GM21786 (cell line): ENCODE measurements around the gene MT1X.

ENCODE experiments used
- ATAC-seq: cut with Tn5 transposase; IDR thresholded peaks from one replicate; pipeline ENCODE4 v1.9.1; 2021; ENCODE audit not compliant: unreplicated experiment

The MT1X gene

GRCh38 chr16:56681939-56682702 lies at the start of gene MT1X:
Gene MT1X, plus strand, starts transcription at chr16:56682470. Its CDS starts 71 bp downstream, at chr16:56682541.
- ATAC-seq = peak; percentile 97

DNA sequence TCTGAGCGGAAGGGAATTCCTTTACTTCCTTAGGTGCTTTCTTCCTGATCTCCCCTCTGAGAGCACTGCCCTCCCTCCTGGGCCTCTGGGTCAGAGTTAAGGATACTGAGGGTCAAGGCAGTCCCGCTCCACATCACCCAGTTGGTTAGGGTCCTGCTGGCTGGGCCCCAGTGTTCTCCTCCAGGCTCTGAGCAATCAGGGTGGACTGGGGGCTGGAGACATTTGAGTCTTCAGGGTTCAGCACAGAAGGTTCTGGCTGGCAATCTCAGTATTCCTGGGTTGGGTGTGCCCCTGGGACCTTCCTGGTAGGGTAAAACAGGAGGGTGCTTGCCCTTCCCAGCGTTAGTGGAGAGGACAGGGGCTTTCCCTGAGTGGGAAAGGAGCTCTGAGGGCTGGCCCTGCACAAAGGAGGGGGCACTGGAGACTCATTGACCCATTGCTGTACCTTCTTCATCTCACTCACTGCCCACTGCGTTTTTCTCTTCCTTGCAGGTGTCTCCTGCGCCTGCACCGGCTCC lies 49.4 kb upstream of the MT1X start:
- ATAC-seq = no peak

DNA sequence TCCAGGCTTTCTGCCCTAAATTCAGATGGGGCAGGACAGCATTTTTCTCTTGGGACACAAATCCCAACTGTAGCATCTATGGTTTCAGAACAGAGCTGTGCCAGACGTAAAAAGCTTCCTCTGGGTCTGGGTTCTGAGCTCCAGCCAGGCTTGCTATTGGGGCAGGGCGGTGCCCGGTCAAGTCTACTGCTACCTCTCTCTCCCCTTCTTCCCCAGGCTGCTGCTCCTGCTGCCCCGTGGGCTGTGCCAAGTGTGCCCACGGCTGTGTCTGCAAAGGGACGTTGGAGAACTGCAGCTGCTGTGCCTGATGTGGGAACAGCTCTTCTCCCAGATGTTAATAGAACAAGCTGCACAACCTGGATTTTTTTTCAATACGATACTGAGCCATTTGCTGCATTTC lies 48.7 kb upstream of the MT1X start:
- no peak for ATAC-seq

- ATAC-seq = no peak
Measured at GRCh38 chr16:56634715-56635440, 47.4 kb upstream of the MT1X start.

GRCh38 chr16:56635441-56635967 lies 46.8 kb upstream of the MT1X start:
- no peak for ATAC-seq

GRCh38 chr16:56636616-56637413 lies 45.5 kb upstream of the MT1X start:
- no peak for ATAC-seq

GRCh38 chr16:56637814-56638750 lies 44.2 kb upstream of the MT1X start, which contains the start of gene MT1A:
Gene MT1A, plus strand, starts transcription at chr16:56638666. Its CDS starts 73 bp downstream, at chr16:56638739.
- no peak for ATAC-seq

DNA sequence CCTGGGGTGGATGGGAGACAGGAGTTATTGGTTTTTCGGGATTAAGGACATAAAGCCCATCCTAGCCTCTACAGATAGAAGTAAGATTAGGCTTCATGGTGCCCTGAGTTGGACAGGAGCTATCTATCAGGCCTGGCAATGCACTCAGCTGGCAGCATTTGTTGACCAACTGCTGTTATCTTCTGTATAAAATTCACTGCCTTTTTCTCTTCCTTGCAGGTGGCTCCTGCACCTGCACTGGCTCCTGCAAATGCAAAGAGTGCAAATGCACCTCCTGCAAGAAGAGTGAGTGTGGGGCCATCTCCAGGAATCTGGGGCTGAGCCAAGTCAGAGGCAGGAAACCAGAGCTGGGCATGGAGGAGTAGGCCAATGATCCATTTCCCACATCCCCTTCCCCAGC lies 43.2 kb upstream of the MT1X start:
- ATAC-seq = no peak

DNA sequence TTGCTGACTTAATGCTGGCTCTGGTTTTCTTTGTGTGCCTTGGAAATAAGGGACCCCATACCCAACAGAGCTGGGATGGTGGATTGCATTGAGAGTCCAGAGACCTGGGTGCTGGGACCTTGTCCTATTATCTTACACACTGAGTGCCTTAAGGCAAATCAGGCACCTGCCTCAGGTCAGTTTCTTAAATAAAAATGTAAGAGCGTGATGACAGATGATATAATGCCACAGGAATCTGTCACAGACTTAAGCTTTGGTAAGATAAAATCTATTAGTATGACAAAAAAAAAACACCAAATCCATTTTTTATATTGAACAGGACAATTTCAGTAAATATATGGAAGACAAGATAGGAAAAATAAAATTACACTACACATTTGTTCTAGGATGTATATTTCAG lies 42.2 kb upstream of the MT1X start:
- ATAC-seq = no peak

GRCh38 chr16:56641166-56641565 lies 41.1 kb upstream of the MT1X start:
- ATAC-seq = no peak

- ATAC-seq = peak; percentile 76
Measured at GRCh38 chr16:56643080-56643778, 39.0 kb upstream of the MT1X start.

GRCh38 chr16:56643833-56644232 lies 38.4 kb upstream of the MT1X start:
- no peak for ATAC-seq

DNA sequence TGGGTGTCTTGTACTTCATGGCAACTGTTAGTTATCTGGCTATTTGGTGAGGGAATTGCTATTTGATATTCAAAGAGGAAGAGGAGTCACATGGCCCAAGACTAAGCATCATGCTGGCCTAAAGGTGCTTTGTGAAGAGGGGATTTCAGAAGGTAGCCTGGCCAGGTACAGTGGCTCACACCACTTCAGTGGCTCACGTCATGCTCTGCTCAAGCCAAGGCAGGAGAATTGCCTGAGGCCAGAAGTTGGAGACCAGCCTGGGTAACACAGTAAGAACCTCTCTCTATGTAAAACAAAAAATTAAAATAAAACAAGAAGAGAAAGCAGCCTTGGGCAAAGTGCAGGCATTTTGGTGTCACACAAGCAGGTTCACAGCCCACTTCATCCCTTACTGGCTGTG lies 37.0 kb upstream of the MT1X start:
- no peak for ATAC-seq

GRCh38 chr16:56645838-56646237 lies 36.4 kb upstream of the MT1X start:
- ATAC-seq = no peak

DNA sequence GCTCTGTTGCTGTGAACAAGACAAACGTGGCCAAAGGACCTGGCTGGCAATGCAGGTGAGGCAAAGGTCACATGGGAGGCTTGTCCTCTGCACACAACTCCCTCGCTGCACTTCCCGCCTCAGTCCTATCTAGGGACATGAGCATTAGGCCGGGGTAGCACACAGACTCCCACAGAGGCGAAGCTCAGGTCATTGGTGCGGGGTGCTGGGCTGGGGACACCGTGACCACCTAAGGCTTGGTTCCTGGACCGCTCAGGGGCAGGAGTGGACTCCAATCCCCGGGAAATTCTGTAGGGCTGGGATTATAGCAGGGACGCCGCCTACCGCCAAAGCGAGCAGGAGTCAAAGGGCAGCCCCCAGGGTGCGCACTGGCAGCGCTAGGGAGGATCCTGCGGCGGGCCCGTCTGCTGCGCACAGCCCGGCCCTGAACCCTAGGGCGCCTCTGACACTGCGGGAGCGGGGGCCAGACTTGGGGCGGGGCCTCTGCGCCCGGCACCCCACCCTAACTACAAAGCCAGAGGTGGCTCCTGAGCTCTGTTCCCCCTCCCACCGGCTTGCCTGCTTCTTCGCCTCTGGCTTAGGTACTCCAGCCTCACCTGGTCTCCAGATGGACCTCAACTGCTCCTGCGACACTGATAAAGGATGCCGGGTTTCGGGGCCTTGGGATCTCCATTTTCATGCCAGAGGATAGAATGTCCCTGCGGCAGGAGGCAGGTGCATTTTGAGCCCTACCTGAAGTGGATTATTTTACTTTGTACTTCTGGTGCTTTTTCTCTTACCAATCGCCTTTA lies 34.4 kb upstream of the MT1X start:
- ATAC-seq = no peak

DNA sequence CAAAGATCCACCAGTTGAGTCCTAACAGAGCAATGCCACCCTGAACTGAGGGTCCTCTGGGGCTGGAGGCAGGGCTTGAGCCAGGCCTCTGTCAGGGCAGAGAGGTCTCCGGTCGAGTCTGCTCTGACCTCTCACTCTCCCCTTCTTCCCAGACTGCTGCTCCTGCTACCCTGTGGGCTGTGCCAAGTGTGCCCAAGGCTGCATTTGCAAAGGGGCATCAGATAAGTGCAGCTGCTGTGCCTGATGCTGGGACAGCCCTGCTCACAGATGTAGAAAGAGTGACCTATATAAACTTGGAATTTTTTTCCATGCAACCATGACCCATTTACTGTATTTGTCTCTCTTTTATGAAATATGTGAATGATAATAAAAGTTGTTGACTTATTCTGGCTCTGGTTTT lies 33.0 kb upstream of the MT1X start:
- no peak for ATAC-seq

DNA sequence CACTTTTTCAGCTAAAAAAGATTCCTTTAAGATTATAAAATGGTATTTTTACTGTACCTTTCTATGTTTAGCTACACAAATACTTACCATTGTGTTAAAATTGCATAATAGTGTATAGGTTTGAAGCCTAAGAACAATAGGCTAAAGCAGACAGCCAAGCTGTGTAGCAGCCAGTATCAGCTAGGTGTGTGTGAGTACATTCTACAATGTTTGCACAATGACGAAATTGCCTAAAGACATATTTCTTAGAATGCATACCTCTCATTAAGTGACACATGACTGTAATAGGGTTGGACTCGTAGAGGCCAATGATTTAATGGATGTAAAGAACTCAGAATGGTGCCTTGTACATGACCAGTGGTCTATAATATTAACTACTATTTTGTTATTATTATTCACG lies 32.5 kb upstream of the MT1X start:
- no peak for ATAC-seq

DNA sequence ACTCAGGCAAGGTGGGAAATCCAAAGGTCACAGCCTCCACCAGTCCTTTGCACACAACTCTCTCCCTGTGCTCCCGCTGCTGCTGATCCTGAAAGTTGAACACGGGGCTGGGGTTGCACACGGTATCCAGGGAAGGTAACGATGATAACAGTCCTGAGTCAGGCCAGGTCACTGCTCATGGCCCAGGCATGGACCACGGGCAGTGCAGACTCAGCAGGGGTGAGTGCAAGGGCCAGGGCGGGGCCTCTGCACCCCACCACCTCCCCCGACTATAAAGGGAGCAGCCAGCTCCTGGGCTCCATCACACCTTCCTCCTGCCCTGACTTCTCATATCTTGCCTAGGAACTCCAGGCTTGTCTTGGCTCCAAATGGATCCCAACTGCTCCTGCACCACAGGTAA lies 30.7 kb upstream of the MT1X start, which contains the start of gene MT1B:
MT1B (plus strand) TSS at position 301 of the 400 bp plus-strand sequence; CDS start at position 369, 68 bp downstream.
- no peak for ATAC-seq
